DND-41 (cell line): ENCODE measurements around the gene THSD7B.

ENCODE experiments used
- CTCF ChIP-seq: IDR thresholded peaks from 2 replicates; pipeline ENCODE4 v1.5.1; 2012; ENCODE audit warnings: borderline replicate concordance, low read length, moderate library complexity, mild to moderate bottlenecking; ENCODE audit not compliant: poor library complexity, severe bottlenecking; ENCODE audit errors: extremely low read depth
- EZH2 ChIP-seq: IDR thresholded peaks from 3 replicates; pipeline ENCODE4 v1.6.1; 2012; ENCODE audit warnings: borderline replicate concordance, low read depth, mild to moderate bottlenecking, moderate library complexity, low read length, inconsistent platforms; ENCODE audit not compliant: severe bottlenecking

GRCh38 chr2:137525132-137525531 lies 759.8 kb downstream of the THSD7B start:
- no peak for TF ChIP-seq CTCF
- TF ChIP-seq EZH2: no peak
